ENCODE results near the gene PDLIM5. TPM values are rescaled to one million over a fixed set of nuclear protein-coding genes. Genes with fewer than 3 reads are reported as not detected.

PDLIM5 gene
- total RNA-seq, 2 experiments from 2014 or later: 6.3 to 12.6 TPM

DNA sequence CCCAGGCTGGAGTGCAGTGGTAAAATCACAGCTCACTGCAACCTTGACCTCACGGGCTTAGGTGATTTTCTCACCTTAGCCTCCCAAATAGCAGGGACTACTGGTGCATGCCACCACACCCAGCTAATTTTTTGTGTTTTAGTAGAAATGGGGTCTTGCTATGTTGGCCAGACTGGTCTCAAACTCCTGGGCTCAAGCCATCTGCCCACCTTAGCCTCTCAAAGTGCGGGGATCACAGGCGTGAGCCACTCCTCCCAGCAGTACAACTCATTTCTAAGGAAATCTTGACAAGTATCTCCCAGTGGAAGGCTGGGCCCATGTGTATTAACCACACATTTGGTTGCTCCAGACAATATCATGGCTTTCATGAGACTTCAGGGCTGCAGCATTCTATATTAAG lies 20.4 kb upstream of the PDLIM5 start:
- ChIA-PET POLR2A (interaction anchor here (0.9 kb wide), 1 partner anchor 20 kb away, joined by 3 read pairs; no protein-coding TSS in a partner anchor), CTCF (ENCODE audit: unreplicated experiment) (interaction anchor here (0.6 kb wide), 1 partner anchor 18 kb away, joined by 3 read pairs; no protein-coding TSS in a partner anchor)
- Histone ChIP-seq H3K9me3 (ENCODE audit: low read length) (peaks cover under 1% of the 10 kb centered on the region; the same call in 1 of the 2 replicates), H3K4me1 (ENCODE audit: insufficient read depth, low read length, poor library complexity, severe bottlenecking) (no peaks in the 10 kb centered on the region), H2AFZ (ENCODE audit: low read length) (no peak overlapping the region), H3K36me3 (ENCODE audit: insufficient read depth, low read length) (no peaks in the 10 kb centered on the region), H3K9me2 (ENCODE audit: insufficient read depth, low read length) (no peaks in the 10 kb centered on the region), H3K79me2 (ENCODE audit: insufficient read depth, low read depth, low read length) (no peaks in the 10 kb centered on the region), H4K20me1 (ENCODE audit: insufficient read depth, low read length) (no peaks in the 10 kb centered on the region), H3K4me3 (ENCODE audit: low read depth, low read length, poor library complexity, severe bottlenecking) (no peak overlapping the region), H3K4me2 (ENCODE audit: low read length) (no peak overlapping the region), H3K27ac (ENCODE audit: low read depth, low read length, poor library complexity, severe bottlenecking) (no peak overlapping the region)
- BruUV-seq (replicated peaks): no TSS peak
- TF ChIP-seq EZH2phosphoT487 (IDR thresholded peaks at IDR 0.05; ENCODE audit: borderline replicate concordance, low read depth, low read length) (no peak), CTCF (conservative IDR thresholded peaks at IDR 0.05; ENCODE audit: low read length) (no peak)
- intact Hi-C loops (cut with micrococcal nuclease; ENCODE audit: unreplicated experiment): no loop called here
- DNase-seq (ENCODE audit: low spot score): no peak

- no peaks in the 10 kb centered on the region for H3K4me1 ChIP-seq (ENCODE audit: insufficient read depth, low read length, poor library complexity, severe bottlenecking)
- no peak overlapping the region for H3K4me2 ChIP-seq (ENCODE audit: low read length)
- no peak overlapping the region for H2AFZ ChIP-seq (ENCODE audit: low read length)
- no peak for DNase-seq (ENCODE audit: low spot score)
- no peaks in the 10 kb centered on the region for H3K9me3 ChIP-seq (ENCODE audit: low read length)
- H3K36me3 ChIP-seq (ENCODE audit: insufficient read depth, low read length): no peaks in the 10 kb centered on the region
- intact Hi-C loops (cut with micrococcal nuclease; ENCODE audit: unreplicated experiment): no loop called here
- no peak overlapping the region for H3K27ac ChIP-seq (ENCODE audit: low read depth, low read length, poor library complexity, severe bottlenecking)
- no peaks in the 10 kb centered on the region for H4K20me1 ChIP-seq (ENCODE audit: insufficient read depth, low read length)
- H3K4me3 ChIP-seq (ENCODE audit: low read depth, low read length, poor library complexity, severe bottlenecking): no peak overlapping the region
- no peaks in the 10 kb centered on the region for H3K9me2 ChIP-seq (ENCODE audit: insufficient read depth, low read length)
- no TSS peak for BruUV-seq (replicated peaks)
- no peaks in the 10 kb centered on the region for H3K79me2 ChIP-seq (ENCODE audit: insufficient read depth, low read depth, low read length)
- TF ChIP-seq CTCF (conservative IDR thresholded peaks at IDR 0.05; ENCODE audit: low read length) (no peak), EZH2phosphoT487 (IDR thresholded peaks at IDR 0.05; ENCODE audit: borderline replicate concordance, low read depth, low read length) (no peak)
- ChIA-PET CTCF (ENCODE audit: unreplicated experiment) (no interaction called here), POLR2A (no interaction called here)
Observed at GRCh38 chr4:94434505-94434904, 17.2 kb upstream of the PDLIM5 start.

GRCh38 chr4:94435874-94436273 lies 15.9 kb upstream of the PDLIM5 start:
- H4K20me1 ChIP-seq (ENCODE audit: insufficient read depth, low read length): no peaks in the 10 kb centered on the region
- H3K79me2 ChIP-seq (ENCODE audit: insufficient read depth, low read depth, low read length): no peaks in the 10 kb centered on the region
- no peaks in the 10 kb centered on the region for H3K9me3 ChIP-seq (ENCODE audit: low read length)
- no peaks in the 10 kb centered on the region for H3K4me1 ChIP-seq (ENCODE audit: insufficient read depth, low read length, poor library complexity, severe bottlenecking)
- CTCF ChIA-PET (ENCODE audit: unreplicated experiment): no interaction called here
- no peaks in the 10 kb centered on the region for H3K9me2 ChIP-seq (ENCODE audit: insufficient read depth, low read length)
- H3K4me2 ChIP-seq (ENCODE audit: low read length): no peak overlapping the region
- BruUV-seq (replicated peaks): no TSS peak
- no peak for DNase-seq (ENCODE audit: low spot score)
- no peak overlapping the region for H2AFZ ChIP-seq (ENCODE audit: low read length)
- H3K27ac ChIP-seq (ENCODE audit: low read depth, low read length, poor library complexity, severe bottlenecking): no peak overlapping the region
- POLR2A ChIA-PET: interaction anchor here (0.6 kb wide), 1 partner anchor 1428 kb away, joined by 4 read pairs; no protein-coding TSS in a partner anchor
- intact Hi-C loops (cut with micrococcal nuclease; ENCODE audit: unreplicated experiment): no loop called here
- TF ChIP-seq EZH2phosphoT487 (IDR thresholded peaks at IDR 0.05; ENCODE audit: borderline replicate concordance, low read depth, low read length) (no peak), CTCF (conservative IDR thresholded peaks at IDR 0.05; ENCODE audit: low read length) (no peak)
- H3K4me3 ChIP-seq (ENCODE audit: low read depth, low read length, poor library complexity, severe bottlenecking): no peak overlapping the region
- no peaks in the 10 kb centered on the region for H3K36me3 ChIP-seq (ENCODE audit: insufficient read depth, low read length)
